HCT116 (cell line): Measurements from ENCODE around the gene SEMA3E. TPM values are rescaled to one million over a fixed set of nuclear protein-coding genes. Genes with fewer than 3 reads are reported as not detected.

ENCODE experiments used
- ATAC-seq: fragments of 200-7000 bp; cut with Tn5 transposase; 2 replicates; pipeline ENCODE4 v1.9.1; 2020; ENCODE audit warnings: mild to moderate bottlenecking, moderate library complexity
- BruUV-seq: library from RNA; stranded (reverse); fragments of 400-500 nt; replicated peaks from 2 replicates; lab custom pipeline; 2021; lab: Mats Ljungman, UMichigan
- CTCF ChIA-PET: fragments of 300-600 bp; sonication (Branson Sonifier 250); formaldehyde crosslinking; loops from one replicate; lab custom pipeline; 2021; ENCODE audit warnings: antibody characterized with exemption; lab: Charles Lee
- POLR2A ChIA-PET: fragments of 300-600, 350-600 bp; sonication (Branson Sonifier 250); formaldehyde crosslinking; loops from one replicate; lab custom pipeline; 2021; ENCODE audit warnings: antibody characterized with exemption; lab: Charles Lee
- RAD21 ChIA-PET, 2 experiments: fragments of 300-600 bp; sonication (Branson Sonifier 250); formaldehyde crosslinking; loops; one replicate each; lab custom pipeline; 2023; ENCODE audit warnings: low total read pairs in 2 of 2; ENCODE audit not compliant: uncharacterized antibody in 2 of 2, unreplicated experiment in 2 of 2, low non-redundant PET in 1 of 2; lab: Charles Lee
- DNase-seq: peaks from one replicate; pipeline ENCODE4 v3.0.0-alpha.2; 2010; ENCODE audit warnings: low read depth, low spot score
- H2AFZ ChIP-seq: fragments of 200-600 bp; shearing (Covaris generic), sonication (generic); 2 replicates; pipeline ENCODE4 v1.6.1; 2017; ENCODE audit warnings: low read depth, mixed run types, mixed read lengths, antibody characterized with exemption, low read length; ENCODE audit not compliant: poor library complexity, severe bottlenecking
- H3K27ac ChIP-seq: 2 replicates; pipeline ENCODE4 v1.5.1; 2012; ENCODE audit warnings: low read depth, low read length
- H3K27me3 ChIP-seq: fragments of 200-600 bp; sonication (generic); 2 replicates; pipeline ENCODE4 v1.6.1; 2016; ENCODE audit warnings: mixed run types, low read length, mixed read lengths; ENCODE audit not compliant: insufficient read depth
- H3K36me3 ChIP-seq, 2 experiments: fragments of 200-500 bp in 1 of 2; fragments of 200-600 bp in 1 of 2; sonication (Bioruptor generic) in 1 of 2; sonication (generic) in 1 of 2; 2 replicates each; pipeline versions ENCODE4 v1.5.1 to v1.6.1; 2014 to 2016; ENCODE audit warnings: low read length in 2 of 2, inconsistent platforms in 1 of 2, mixed read lengths in 1 of 2, mixed run types in 1 of 2; ENCODE audit not compliant: insufficient read depth in 2 of 2, control insufficient read depth in 1 of 2
- H3K4me1 ChIP-seq, 2 experiments: fragments of 200-600 bp in 1 of 2; sonication (generic) in 1 of 2; 2 replicates each; pipeline versions ENCODE4 v1.5.1 to v1.6.1; 2012 to 2017; ENCODE audit warnings: low read length in 2 of 2, inconsistent platforms in 1 of 2, mild to moderate bottlenecking in 1 of 2, mixed read lengths in 1 of 2, mixed run types in 1 of 2, moderate library complexity in 1 of 2; ENCODE audit not compliant: insufficient read depth in 2 of 2, control insufficient read depth in 1 of 2
- H3K4me2 ChIP-seq: fragments of 200-600 bp; sonication (generic); 2 replicates; pipeline ENCODE4 v1.6.1; 2017; ENCODE audit warnings: mixed run types, low read length, mixed read lengths
- H3K4me3 ChIP-seq, 2 experiments: fragments of 200-600 bp in 1 of 2; sonication (generic) in 1 of 2; replicated peaks in 1 of 2; 2 replicates each; pipeline ENCODE4 v1.5.1; 2011 to 2016; ENCODE audit warnings: low read length in 2 of 2, control low read depth in 1 of 2, low read depth in 1 of 2, mild to moderate bottlenecking in 1 of 2, mixed read lengths in 1 of 2, mixed run types in 1 of 2
- H3K79me2 ChIP-seq: fragments of 200-600 bp; sonication (generic); 2 replicates; pipeline ENCODE4 v1.6.1; 2017; ENCODE audit warnings: mild to moderate bottlenecking, mixed run types, low read length, moderate library complexity, mixed read lengths; ENCODE audit not compliant: insufficient read depth
- H3K9ac ChIP-seq: fragments of 200-600 bp; sonication (generic); 2 replicates; pipeline ENCODE4 v1.6.1; 2016; ENCODE audit warnings: low read length, mixed read lengths
- H3K9me2 ChIP-seq: fragments of 200-600 bp; sonication (generic), shearing (Covaris generic); 2 replicates; pipeline ENCODE4 v1.6.1; 2017; ENCODE audit warnings: mixed run types, mild to moderate bottlenecking, moderate library complexity; ENCODE audit not compliant: insufficient read depth
- H3K9me3 ChIP-seq, 2 experiments: fragments of 200-500 bp in 1 of 2; fragments of 200-600 bp in 1 of 2; sonication (Bioruptor generic) in 1 of 2; sonication (generic) in 1 of 2; 2 replicates each; pipeline ENCODE4 v1.6.1; 2014 to 2017; ENCODE audit warnings: low read length in 2 of 2, mixed read lengths in 2 of 2, inconsistent platforms in 1 of 2, low read depth in 1 of 2, mild to moderate bottlenecking in 1 of 2, mixed run types in 1 of 2, moderate library complexity in 1 of 2; ENCODE audit not compliant: control insufficient read depth in 1 of 2, insufficient read depth in 1 of 2
- H4K20me1 ChIP-seq: fragments of 200-600 bp; sonication (generic), shearing (Covaris generic); 2 replicates; pipeline ENCODE4 v1.6.1; 2017; ENCODE audit warnings: mixed run types, mild to moderate bottlenecking, moderate library complexity; ENCODE audit not compliant: insufficient read depth
- CBX3 ChIP-seq: IDR thresholded peaks from 2 replicates; pipeline ENCODE4 v1.6.1; 2012; ENCODE audit warnings: low read depth
- CTCF ChIP-seq, 3 experiments: fragments of 200-600 bp in 1 of 3; sonication (generic) in 1 of 3; IDR thresholded peaks in 2 of 3; conservative IDR thresholded peaks in 1 of 3; 2 replicates each; pipeline ENCODE4 v1.5.1; 2012 to 2017; ENCODE audit warnings: low read depth in 2 of 3, low read length in 2 of 3, antibody characterized with exemption in 1 of 3, borderline replicate concordance in 1 of 3, control low read depth in 1 of 3, mild to moderate bottlenecking in 1 of 3, mixed read lengths in 1 of 3, mixed run types in 1 of 3, moderate library complexity in 1 of 3; ENCODE audit not compliant: insufficient read depth in 1 of 3
- POLR2A ChIP-seq: IDR thresholded peaks from 2 replicates; pipeline ENCODE4 v1.7.0; 2011; ENCODE audit warnings: borderline replicate concordance; ENCODE audit not compliant: insufficient read depth, insufficient read length; ENCODE audit errors: extremely low read depth
- SRF ChIP-seq: IDR thresholded peaks from 2 replicates; pipeline ENCODE4 v1.6.1; 2012; ENCODE audit warnings: low read depth
- TCF7L2 ChIP-seq: IDR thresholded peaks from 2 replicates; pipeline ENCODE4 v1.7.0; 2011; ENCODE audit warnings: borderline replicate concordance, inconsistent platforms; ENCODE audit not compliant: insufficient read depth, insufficient read length; ENCODE audit errors: extremely low read depth
- ZBTB33 ChIP-seq: IDR thresholded peaks from 2 replicates; pipeline ENCODE4 v1.6.1; 2011; ENCODE audit warnings: mild to moderate bottlenecking, low read length, moderate library complexity; ENCODE audit not compliant: insufficient replicate concordance; ENCODE audit errors: extremely low read depth
- intact Hi-C: fragments of 100-400 bp; cut with micrococcal nuclease; formaldehyde crosslinking; loops from 2 replicates; pipeline ENCODE4 v1.10.0; 2022
- total RNA-seq: library from RNA; stranded (reverse); gene quantifications from one replicate; pipeline ENCODE4 v1.2.1, GENCODE V29; 2021; ENCODE audit not compliant: unreplicated experiment

SEMA3E gene
- total RNA-seq, 1 experiment from 2014 or later = 1.6 TPM

- CTCF ChIA-PET = no interaction called here
These were observed 322.7 kb downstream of the SEMA3E start for GRCh38 chr7:83326223-83326622.

GRCh38 chr7:83325083-83325482, 323.9 kb downstream of the SEMA3E start:
- no peaks in the 10 kb centered on the region for H3K9me2 ChIP-seq
- no peak overlapping the region for H3K9ac ChIP-seq
- no peak overlapping the region for H3K4me3 ChIP-seq
- no peaks in the 10 kb centered on the region for H3K79me2 ChIP-seq
- POLR2A ChIA-PET = no interaction called here
- intact Hi-C loops = no loop called here
- no peaks in the 10 kb centered on the region for H3K27me3 ChIP-seq
- ATAC-seq = peak; percentile 57; the same call in 1 of the 2 replicates
- TF ChIP-seq TCF7L2 = no peak
- no peak for TF ChIP-seq SRF
- TF ChIP-seq CTCF (IDR thresholded peaks at IDR 0.05 in 2 of 3, conservative IDR thresholded peaks at IDR 0.05 in 1 of 3; ENCODE audit: borderline replicate concordance in 1 of 3, insufficient read depth in 1 of 3, low read depth in 2 of 3, low read length in 2 of 3) = peak in 2 of 3 experiments; percentile 24 to 40; a peak in 3 of 6 replicates
- TF ChIP-seq CBX3 = no peak
- H3K9me3 ChIP-seq = no peaks in the 10 kb centered on the region
- no peak overlapping the region for H3K27ac ChIP-seq
- CTCF ChIA-PET = no interaction called here
- H3K4me1 ChIP-seq = no peaks in the 10 kb centered on the region
- DNase-seq = no peak
- H3K36me3 ChIP-seq = no peaks in the 10 kb centered on the region
- H4K20me1 ChIP-seq = no peaks in the 10 kb centered on the region
- RAD21 ChIA-PET = no interaction called here
- no TSS peak for BruUV-seq
- no peak overlapping the region for H2AFZ ChIP-seq
- no peak overlapping the region for H3K4me2 ChIP-seq

More at GRCh38 chr7:83326223-83326622, 322.7 kb downstream of the SEMA3E start:
- no peak overlapping the region for H3K4me2 ChIP-seq
- H3K36me3 ChIP-seq = no peaks in the 10 kb centered on the region
- no peak overlapping the region for H3K9ac ChIP-seq
- H3K79me2 ChIP-seq = no peaks in the 10 kb centered on the region
- no peak overlapping the region for H3K27ac ChIP-seq
- no peaks in the 10 kb centered on the region for H3K9me2 ChIP-seq
- no peak for ATAC-seq
- H3K4me3 ChIP-seq = no peak overlapping the region
- BruUV-seq = no TSS peak
- no peak for DNase-seq
- H4K20me1 ChIP-seq = no peaks in the 10 kb centered on the region
- RAD21 ChIA-PET = no interaction called here
- H3K4me1 ChIP-seq = no peaks in the 10 kb centered on the region
- no peak for TF ChIP-seq SRF
- TF ChIP-seq POLR2A = no peak
- TF ChIP-seq ZBTB33 = no peak
- no peak overlapping the region for H2AFZ ChIP-seq
- H3K27me3 ChIP-seq = no peaks in the 10 kb centered on the region
- intact Hi-C loops = no loop called here
- POLR2A ChIA-PET = no interaction called here
- no peaks in the 10 kb centered on the region for H3K9me3 ChIP-seq
